OCI-LY7 (cell line): ENCODE measurements around the gene TIMD4. TPM values are rescaled to one million over a fixed set of nuclear protein-coding genes. Genes with fewer than 3 reads are reported as not detected.
A peak's percentile ranks its signal among the peaks of the same experiment; 100 is the strongest.

ENCODE experiments used
- BruUV-seq: library from RNA; stranded (reverse); fragments of 400-500 nt; replicated peaks from 2 replicates; lab custom pipeline; 2021; lab: Mats Ljungman, UMichigan
- CTCF ChIA-PET: fragments of 300-600 bp; sonication (Branson Sonifier 250); formaldehyde crosslinking; loops from one replicate; lab custom pipeline; 2022; ENCODE audit warnings: antibody characterized with exemption; ENCODE audit not compliant: unreplicated experiment; lab: Charles Lee
- POLR2A ChIA-PET: fragments of 300-600 bp; sonication (Branson Sonifier 250); formaldehyde crosslinking; loops from one replicate; lab custom pipeline; 2022; ENCODE audit warnings: antibody characterized with exemption; lab: Charles Lee
- DNase-seq: peaks from one replicate; pipeline ENCODE4 v3.0.0-alpha.2; 2015; ENCODE audit warnings: low spot score
- H2AFZ ChIP-seq: fragments of 200-600 bp; sonication (generic), shearing (Covaris generic); 2 replicates; pipeline ENCODE4 v1.6.1; 2014; ENCODE audit warnings: mild to moderate bottlenecking, antibody characterized with exemption, low read length, moderate library complexity
- H3K27ac ChIP-seq: fragments of 200-600 bp; sonication (generic); 2 replicates; pipeline ENCODE4 v1.5.1; 2014; ENCODE audit warnings: mixed run types, low read depth, mild to moderate bottlenecking, moderate library complexity, low read length, inconsistent platforms; ENCODE audit not compliant: poor library complexity, severe bottlenecking
- H3K36me3 ChIP-seq: fragments of 200-600 bp; sonication (generic); 2 replicates; pipeline ENCODE4 v1.6.1; 2014; ENCODE audit warnings: mild to moderate bottlenecking, antibody characterized with exemption, low read length, moderate library complexity, mixed read lengths; ENCODE audit not compliant: insufficient read depth
- H3K4me1 ChIP-seq: fragments of 200-600 bp; sonication (generic); 2 replicates; pipeline ENCODE4 v1.5.1; 2014; ENCODE audit warnings: mild to moderate bottlenecking, low read length; ENCODE audit not compliant: insufficient read depth, poor library complexity, severe bottlenecking
- H3K4me2 ChIP-seq: fragments of 200-600 bp; sonication (generic); 2 replicates; pipeline ENCODE4 v1.6.1; 2014; ENCODE audit warnings: mild to moderate bottlenecking, low read length
- H3K4me3 ChIP-seq: fragments of 200-600 bp; sonication (generic); 2 replicates; pipeline ENCODE4 v1.5.1; 2014; ENCODE audit warnings: mild to moderate bottlenecking, low read depth, low read length; ENCODE audit not compliant: poor library complexity, severe bottlenecking
- H3K79me2 ChIP-seq: fragments of 200-600 bp; sonication (generic); 2 replicates; pipeline ENCODE4 v1.6.1; 2016; ENCODE audit warnings: low read depth, mild to moderate bottlenecking, low read length, moderate library complexity, mixed read lengths; ENCODE audit not compliant: insufficient read depth
- H3K9me2 ChIP-seq: fragments of 200-600 bp; sonication (generic); 2 replicates; pipeline ENCODE4 v1.6.1; 2016; ENCODE audit warnings: mild to moderate bottlenecking, low read length, mixed read lengths; ENCODE audit not compliant: insufficient read depth
- H3K9me3 ChIP-seq: fragments of 200-600 bp; sonication (generic); 2 replicates; pipeline ENCODE4 v1.6.1; 2014; ENCODE audit warnings: mild to moderate bottlenecking, mixed run types, low read length, mixed read lengths
- H4K20me1 ChIP-seq: fragments of 200-600 bp; sonication (generic); 2 replicates; pipeline ENCODE4 v1.6.1; 2014; ENCODE audit warnings: mild to moderate bottlenecking, antibody characterized with exemption, low read length, moderate library complexity, mixed read lengths; ENCODE audit not compliant: insufficient read depth
- CTCF ChIP-seq: fragments of 200-600 bp; sonication (generic); conservative IDR thresholded peaks from 2 replicates; pipeline ENCODE4 v1.5.1; 2014; ENCODE audit warnings: mild to moderate bottlenecking, antibody characterized with exemption, low read length, moderate library complexity, mixed read lengths
- EZH2phosphoT487 ChIP-seq: fragments of 200-600 bp; sonication (generic); IDR thresholded peaks from 2 replicates; pipeline ENCODE4 v1.6.1; 2018; ENCODE audit warnings: low read depth, borderline replicate concordance, mild to moderate bottlenecking, mixed run types, antibody characterized with exemption, low read length, moderate library complexity, mixed read lengths
- intact Hi-C: fragments of 100-400 bp; cut with micrococcal nuclease; formaldehyde crosslinking; loops from one replicate; pipeline ENCODE4 v1.10.0; 2022; ENCODE audit not compliant: unreplicated experiment
- total RNA-seq, 2 experiments: library from RNA; depleted of rRNA in 1 of 2; stranded (reverse); fragments of >200 nt in 1 of 2; shearing (Covaris generic) in 1 of 2; gene quantifications; 2 replicates each; pipeline ENCODE4 v1.2.3, GENCODE V29; 2014 to 2022

TIMD4 gene
- total RNA-seq, 2 experiments from 2014 or later: 1.1 to 1.3 TPM

GRCh38 chr5:156936972-156937371 is 26.1 kb downstream of the TIMD4 start:
- DNase-seq: peak; percentile 79
- Histone ChIP-seq H3K9me2 (no peaks in the 10 kb centered on the region), H3K36me3 (peaks cover 13% of the 10 kb centered on the region), H3K4me3 (peak overlapping the region; percentile 33), H3K27ac (peak overlapping the region; percentile 97), H2AFZ (peak overlapping the region; percentile 89), H3K4me1 (peaks cover 73% of the 10 kb centered on the region), H4K20me1 (no peaks in the 10 kb centered on the region), H3K4me2 (peak overlapping the region; percentile 56), H3K79me2 (no peaks in the 10 kb centered on the region), H3K9me3 (peaks cover 20% of the 10 kb centered on the region)
- CTCF ChIA-PET: interaction anchor here (0.7 to 1.6 kb wide), 4 partner anchors 139 to 220 kb away, joined by 3 to 5 read pairs (median 3); partner anchors contain the start of gene MED7
- no TSS peak for BruUV-seq
- TF ChIP-seq EZH2phosphoT487 (no peak), CTCF (peak; percentile 27; the same call in 1 of the 2 replicates)
- POLR2A ChIA-PET: interaction anchor here (0.5 to 17.6 kb wide), 32 partner anchors 8 to 1312 kb away, joined by 3 to 271 read pairs (median 4); no protein-coding TSS in a partner anchor
- intact Hi-C loops: loop anchor here (5.0 to 10.0 kb wide), 2 partner anchors 265 to 992 kb away; no protein-coding TSS in a partner anchor

GRCh38 chr5:156934450-156935211 is 28.4 kb downstream of the TIMD4 start:
- no peak for TF ChIP-seq EZH2phosphoT487
- peak; percentile 100 for TF ChIP-seq CTCF
- Histone ChIP-seq H4K20me1 (no peaks in the 10 kb centered on the region), H2AFZ (peak overlapping the region; percentile 89; the same call in 1 of the 2 replicates), H3K4me1 (peaks cover 83% of the 10 kb centered on the region), H3K27ac (peak overlapping the region; percentile 97), H3K9me3 (peaks cover 28% of the 10 kb centered on the region), H3K9me2 (no peaks in the 10 kb centered on the region), H3K36me3 (peaks cover 28% of the 10 kb centered on the region), H3K79me2 (no peaks in the 10 kb centered on the region), H3K4me3 (no peak overlapping the region), H3K4me2 (peak overlapping the region; percentile 53)
- DNase-seq: peak; percentile 87
- CTCF ChIA-PET: interaction anchor here (0.6 to 3.0 kb wide), 3 partner anchors 13 to 205 kb away, joined by 3 to 11 read pairs (median 6); no protein-coding TSS in a partner anchor
- intact Hi-C loops: loop anchor here (1.0 to 10.0 kb wide), 7 partner anchors 93 to 990 kb away; partner anchors contain the start of gene CYFIP2
- no TSS peak for BruUV-seq
- POLR2A ChIA-PET: interaction anchor here (0.5 to 17.6 kb wide), 17 partner anchors 10 to 236 kb away, joined by 3 to 271 read pairs (median 5); no protein-coding TSS in a partner anchor
